Chondrocyte (in vitro differentiated cells): ENCODE measurements around the gene DCLRE1C. TPM values are rescaled to one million over a fixed set of nuclear protein-coding genes. Genes with fewer than 3 reads are reported as not detected.
"Not testable (repeated sequence)": the region's sequence is repeated elsewhere in the genome, so short reads cannot be mapped to it uniquely, and the experiment has no call there.

ENCODE experiments used
- DNase-seq: peaks from one replicate; pipeline ENCODE4 v3.0.0; 2021; ENCODE audit warnings: mixed read lengths, low spot score
- H3K27ac Mint-ChIP-seq: one replicate; pipeline ENCODE4 v1.8.0; 2021; ENCODE audit warnings: mild to moderate bottlenecking, moderate library complexity, mixed read lengths; ENCODE audit not compliant: unreplicated experiment
- H3K27me3 Mint-ChIP-seq: 2 replicates; pipeline ENCODE4 v1.8.0; 2021; ENCODE audit warnings: low read depth, mixed read lengths
- H3K36me3 Mint-ChIP-seq: 2 replicates; pipeline ENCODE4 v1.8.0; 2021; ENCODE audit warnings: low read depth, mixed read lengths
- H3K4me1 Mint-ChIP-seq: 2 replicates; pipeline ENCODE4 v1.8.0; 2021; ENCODE audit warnings: low read depth, mild to moderate bottlenecking, mixed read lengths
- H3K4me3 Mint-ChIP-seq: one replicate; pipeline ENCODE4 v1.8.0; 2021; ENCODE audit warnings: mild to moderate bottlenecking, moderate library complexity, mixed read lengths; ENCODE audit not compliant: unreplicated experiment
- H3K9me3 Mint-ChIP-seq: 2 replicates; pipeline ENCODE4 v1.8.0; 2021; ENCODE audit warnings: low read depth, mixed read lengths
- CTCF ChIP-seq: fragments of 200-600 bp; sonication (generic); IDR thresholded peaks from 2 replicates; pipeline ENCODE4 v1.5.0; 2021; ENCODE audit warnings: antibody characterized with exemption, mild to moderate bottlenecking, moderate library complexity
- total RNA-seq: library from RNA; stranded (reverse); gene quantifications from 3 replicates; pipeline ENCODE4 v1.2.1, GENCODE V29; 2021

DCLRE1C gene
- total RNA-seq, 1 donor from 2014 or later, result 7.4 TPM

GRCh38 chr10:14949291-14949690, 4.6 kb downstream of the DCLRE1C start:
- Mint-ChIP-seq H3K9me3 (no peaks in the 10 kb centered on the region), H3K27ac (no peak overlapping the region), H3K36me3 (peaks cover 5% of the 10 kb centered on the region), H3K4me3 (no peak overlapping the region), H3K27me3 (no peaks in the 10 kb centered on the region), H3K4me1 (peaks cover 17% of the 10 kb centered on the region)
- DNase-seq, result no peak
- no peak for TF ChIP-seq CTCF

- H3K9me3 Mint-ChIP-seq, result no peaks in the 10 kb centered on the region
- no peak overlapping the region for H3K27ac Mint-ChIP-seq
- peaks cover 7% of the 10 kb centered on the region for H3K36me3 Mint-ChIP-seq
- peaks cover 4% of the 10 kb centered on the region for H3K4me1 Mint-ChIP-seq
- no peaks in the 10 kb centered on the region for H3K27me3 Mint-ChIP-seq
- DNase-seq, result no peak
- TF ChIP-seq CTCF, result no peak
- no peak overlapping the region for H3K4me3 Mint-ChIP-seq
These were observed 6.6 kb downstream of the DCLRE1C start for GRCh38 chr10:14947268-14947667.

- H3K36me3 Mint-ChIP-seq, result peaks cover 7% of the 10 kb centered on the region
- no peaks in the 10 kb centered on the region for H3K9me3 Mint-ChIP-seq
- DNase-seq, result no peak
- no peaks in the 10 kb centered on the region for H3K4me1 Mint-ChIP-seq
- H3K27me3 Mint-ChIP-seq, result no peaks in the 10 kb centered on the region
- no peak overlapping the region for H3K4me3 Mint-ChIP-seq
- H3K27ac Mint-ChIP-seq, result no peak overlapping the region
- no peak for TF ChIP-seq CTCF
These were observed 8.8 kb downstream of the DCLRE1C start for GRCh38 chr10:14945108-14945507.

- H3K9me3 Mint-ChIP-seq, H3K4me1 Mint-ChIP-seq, DNase-seq, H3K27me3 Mint-ChIP-seq, H3K4me3 Mint-ChIP-seq, H3K27ac Mint-ChIP-seq: not testable (repeated sequence)
- peaks cover 12% of the 10 kb centered on the region for H3K36me3 Mint-ChIP-seq
These were observed 11.0 kb downstream of the DCLRE1C start for GRCh38 chr10:14942950-14943338.

GRCh38 chr10:14942147-14942949, 11.5 kb downstream of the DCLRE1C start:
- H3K36me3 Mint-ChIP-seq, result peaks cover 12% of the 10 kb centered on the region

GRCh38 chr10:14938971-14939370, 14.9 kb downstream of the DCLRE1C start:
- H3K27ac Mint-ChIP-seq, H3K4me3 Mint-ChIP-seq, H3K9me3 Mint-ChIP-seq, H3K27me3 Mint-ChIP-seq, H3K4me1 Mint-ChIP-seq, DNase-seq: not testable (repeated sequence)
- H3K36me3 Mint-ChIP-seq, result peaks cover 13% of the 10 kb centered on the region

More at GRCh38 chr10:14942147-14942949, 11.5 kb downstream of the DCLRE1C start:
- not testable (repeated sequence) for H3K9me3 Mint-ChIP-seq, H3K27me3 Mint-ChIP-seq, H3K4me3 Mint-ChIP-seq, DNase-seq, H3K4me1 Mint-ChIP-seq, H3K27ac Mint-ChIP-seq

- H3K4me1 Mint-ChIP-seq, result no peaks in the 10 kb centered on the region
- no peak for TF ChIP-seq CTCF
- H3K9me3 Mint-ChIP-seq, result no peaks in the 10 kb centered on the region
- H3K4me3 Mint-ChIP-seq, result no peak overlapping the region
- peaks cover 22% of the 10 kb centered on the region for H3K36me3 Mint-ChIP-seq
- DNase-seq, result no peak
- no peak overlapping the region for H3K27ac Mint-ChIP-seq
- H3K27me3 Mint-ChIP-seq, result no peaks in the 10 kb centered on the region
These were observed 17.3 kb downstream of the DCLRE1C start for GRCh38 chr10:14936584-14936983.
